Measurements from ENCODE around the gene ENPP3. TPM values are rescaled to one million over a fixed set of nuclear protein-coding genes. Genes with fewer than 3 reads are reported as not detected.

The ENPP3 gene
- total RNA-seq, 1 donor from 2014 or later, result 2.0 TPM

GRCh38 chr6:131655951-131656350, 18.8 kb downstream of the ENPP3 start:
- Histone ChIP-seq H3K27ac (no peak overlapping the region), H3K4me1 (no peaks in the 10 kb centered on the region), H3K27me3 (no peaks in the 10 kb centered on the region), H3K9me3 (no peaks in the 10 kb centered on the region), H3K4me3 (no peak overlapping the region), H3K36me3 (no peaks in the 10 kb centered on the region)
- TF ChIP-seq CTCF (IDR thresholded peaks at IDR 0.05) (no peak), POLR2A (IDR thresholded peaks at IDR 0.05) (no peak), POLR2AphosphoS5 (IDR thresholded peaks at IDR 0.05; ENCODE audit: insufficient read depth in 1 of 2, low read depth in 1 of 2) (no peak)
- intact Hi-C loops (cut with DNase I), result no loop called here
- no peak for DNase-seq (ENCODE audit: extremely low spot score in 2 of 2)

- no peak for TF ChIP-seq CTCF (IDR thresholded peaks at IDR 0.05)
- TF ChIP-seq POLR2A (IDR thresholded peaks at IDR 0.05), result no peak
- no peak for TF ChIP-seq POLR2AphosphoS5 (IDR thresholded peaks at IDR 0.05; ENCODE audit: insufficient read depth in 1 of 2, low read depth in 1 of 2)
- Histone ChIP-seq H3K9me3 (no peaks in the 10 kb centered on the region), H3K4me1 (no peaks in the 10 kb centered on the region), H3K4me3 (no peak overlapping the region), H3K36me3 (no peaks in the 10 kb centered on the region), H3K27me3 (no peaks in the 10 kb centered on the region), H3K27ac (no peak overlapping the region)
- DNase-seq (ENCODE audit: extremely low spot score in 2 of 2), result no peak
- intact Hi-C loops (cut with DNase I), result no loop called here
Observed at GRCh38 chr6:131656667-131657066, 19.6 kb downstream of the ENPP3 start.

GRCh38 chr6:131657222-131657621, 20.1 kb downstream of the ENPP3 start:
- Histone ChIP-seq H3K9me3 (no peaks in the 10 kb centered on the region), H3K27ac (no peak overlapping the region), H3K36me3 (no peaks in the 10 kb centered on the region), H3K27me3 (no peaks in the 10 kb centered on the region), H3K4me1 (no peaks in the 10 kb centered on the region), H3K4me3 (no peak overlapping the region)
- TF ChIP-seq CTCF (IDR thresholded peaks at IDR 0.05), result no peak
- no peak for TF ChIP-seq POLR2A (IDR thresholded peaks at IDR 0.05)
- intact Hi-C loops (cut with DNase I), result no loop called here
- no peak for DNase-seq (ENCODE audit: extremely low spot score in 2 of 2)

GRCh38 chr6:131657630-131658111, 20.6 kb downstream of the ENPP3 start:
- Histone ChIP-seq H3K27ac (no peak overlapping the region), H3K4me3 (no peak overlapping the region), H3K36me3 (no peaks in the 10 kb centered on the region), H3K27me3 (no peaks in the 10 kb centered on the region), H3K4me1 (no peaks in the 10 kb centered on the region), H3K9me3 (no peaks in the 10 kb centered on the region)
- intact Hi-C loops (cut with DNase I), result no loop called here
- no peak for DNase-seq (ENCODE audit: extremely low spot score in 2 of 2)
- TF ChIP-seq CTCF (IDR thresholded peaks at IDR 0.05) (no peak), POLR2AphosphoS5 (IDR thresholded peaks at IDR 0.05; ENCODE audit: insufficient read depth in 1 of 2, low read depth in 1 of 2) (no peak), POLR2A (IDR thresholded peaks at IDR 0.05) (no peak)

GRCh38 chr6:131658287-131658686, 21.2 kb downstream of the ENPP3 start:
- Histone ChIP-seq H3K27ac (no peak overlapping the region), H3K9me3 (no peaks in the 10 kb centered on the region), H3K4me1 (no peaks in the 10 kb centered on the region), H3K27me3 (no peaks in the 10 kb centered on the region), H3K4me3 (no peak overlapping the region), H3K36me3 (no peaks in the 10 kb centered on the region)
- no peak for TF ChIP-seq CTCF (IDR thresholded peaks at IDR 0.05)
- TF ChIP-seq POLR2A (IDR thresholded peaks at IDR 0.05), result no peak
- TF ChIP-seq POLR2AphosphoS5 (IDR thresholded peaks at IDR 0.05; ENCODE audit: insufficient read depth in 1 of 2, low read depth in 1 of 2), result no peak
- no peak for DNase-seq (ENCODE audit: extremely low spot score in 2 of 2)
- intact Hi-C loops (cut with DNase I), result no loop called here
